ENCODE measurements around the gene PTGES3. TPM values are rescaled to one million over a fixed set of nuclear protein-coding genes. Genes with fewer than 3 reads are reported as not detected.

Gene PTGES3
- total RNA-seq, 4 donors from 2014 or later, result 50.6 to 95.7 (median 67.3) TPM

DNA sequence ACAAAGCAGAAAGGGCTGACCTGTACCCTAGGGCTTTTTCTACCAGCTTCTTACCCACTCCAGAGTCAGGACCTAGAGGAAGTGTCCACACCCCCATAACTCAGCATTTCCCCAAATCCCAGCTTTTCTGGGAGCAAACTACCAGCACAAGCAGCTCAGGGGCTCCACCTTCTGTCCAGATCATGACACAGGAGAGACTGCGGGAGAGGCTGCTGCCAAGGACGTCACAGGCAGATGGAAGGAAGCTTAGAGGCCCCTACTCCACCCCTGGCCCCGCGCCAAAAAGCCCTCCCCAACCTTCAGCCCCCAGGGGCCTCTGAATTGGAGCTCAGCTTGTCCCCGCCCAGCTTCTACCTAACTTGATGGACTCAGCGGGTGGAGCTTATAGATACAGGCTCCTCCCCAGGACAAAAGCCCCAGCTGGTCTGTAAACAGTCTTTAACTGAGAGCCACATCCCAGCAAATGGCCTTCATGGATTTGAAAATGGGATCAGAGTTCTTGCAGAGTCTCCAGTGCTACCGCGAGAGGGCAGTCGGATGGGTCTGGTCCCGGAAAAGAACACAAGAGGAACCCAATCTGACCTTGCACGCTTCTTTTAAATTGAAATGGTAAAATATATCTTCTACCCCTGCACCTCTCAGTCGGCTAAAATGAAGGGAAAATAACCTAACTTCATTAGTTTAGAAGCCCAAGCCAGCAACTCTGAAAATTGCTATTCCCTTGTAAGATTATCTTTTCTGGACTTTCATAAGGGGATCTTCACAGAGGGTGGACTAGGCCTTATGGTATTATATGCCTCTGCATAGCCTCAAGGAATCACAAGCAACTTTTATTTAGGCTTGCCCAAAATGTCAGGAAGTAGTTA lies 51.2 kb downstream of the PTGES3 start:
- peak overlapping the region; percentile 75 to 93 (median 79) for H3K4me3 ChIP-seq
- H3K4me1 ChIP-seq, result peaks cover 7 to 37% (median 22%) of the 10 kb centered on the region in 4 donors
- no peaks in the 10 kb centered on the region for H3K27me3 ChIP-seq
- H3K9me3 ChIP-seq, result no peaks in the 10 kb centered on the region
- DNase-seq, result peak; percentile 96 to 100 (median 99)
- peaks cover 0 to 45% (median 0%) of the 10 kb centered on the region in 3 donors for H3K36me3 ChIP-seq
- TF ChIP-seq, protein P1, sequence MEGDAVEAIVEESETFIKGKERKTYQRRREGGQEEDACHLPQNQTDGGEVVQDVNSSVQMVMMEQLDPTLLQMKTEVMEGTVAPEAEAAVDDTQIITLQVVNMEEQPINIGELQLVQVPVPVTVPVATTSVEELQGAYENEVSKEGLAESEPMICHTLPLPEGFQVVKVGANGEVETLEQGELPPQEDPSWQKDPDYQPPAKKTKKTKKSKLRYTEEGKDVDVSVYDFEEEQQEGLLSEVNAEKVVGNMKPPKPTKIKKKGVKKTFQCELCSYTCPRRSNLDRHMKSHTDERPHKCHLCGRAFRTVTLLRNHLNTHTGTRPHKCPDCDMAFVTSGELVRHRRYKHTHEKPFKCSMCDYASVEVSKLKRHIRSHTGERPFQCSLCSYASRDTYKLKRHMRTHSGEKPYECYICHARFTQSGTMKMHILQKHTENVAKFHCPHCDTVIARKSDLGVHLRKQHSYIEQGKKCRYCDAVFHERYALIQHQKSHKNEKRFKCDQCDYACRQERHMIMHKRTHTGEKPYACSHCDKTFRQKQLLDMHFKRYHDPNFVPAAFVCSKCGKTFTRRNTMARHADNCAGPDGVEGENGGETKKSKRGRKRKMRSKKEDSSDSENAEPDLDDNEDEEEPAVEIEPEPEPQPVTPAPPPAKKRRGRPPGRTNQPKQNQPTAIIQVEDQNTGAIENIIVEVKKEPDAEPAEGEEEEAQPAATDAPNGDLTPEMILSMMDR (IDR thresholded peaks at IDR 0.05), result peak; percentile 13 to 71 (median 60)
- peak in 1 of 2 donors; percentile 76 for TF ChIP-seq POLR2A (IDR thresholded peaks at IDR 0.05)
- H3K27ac ChIP-seq, result peak overlapping the region; percentile 92 to 99 (median 96)

DNA sequence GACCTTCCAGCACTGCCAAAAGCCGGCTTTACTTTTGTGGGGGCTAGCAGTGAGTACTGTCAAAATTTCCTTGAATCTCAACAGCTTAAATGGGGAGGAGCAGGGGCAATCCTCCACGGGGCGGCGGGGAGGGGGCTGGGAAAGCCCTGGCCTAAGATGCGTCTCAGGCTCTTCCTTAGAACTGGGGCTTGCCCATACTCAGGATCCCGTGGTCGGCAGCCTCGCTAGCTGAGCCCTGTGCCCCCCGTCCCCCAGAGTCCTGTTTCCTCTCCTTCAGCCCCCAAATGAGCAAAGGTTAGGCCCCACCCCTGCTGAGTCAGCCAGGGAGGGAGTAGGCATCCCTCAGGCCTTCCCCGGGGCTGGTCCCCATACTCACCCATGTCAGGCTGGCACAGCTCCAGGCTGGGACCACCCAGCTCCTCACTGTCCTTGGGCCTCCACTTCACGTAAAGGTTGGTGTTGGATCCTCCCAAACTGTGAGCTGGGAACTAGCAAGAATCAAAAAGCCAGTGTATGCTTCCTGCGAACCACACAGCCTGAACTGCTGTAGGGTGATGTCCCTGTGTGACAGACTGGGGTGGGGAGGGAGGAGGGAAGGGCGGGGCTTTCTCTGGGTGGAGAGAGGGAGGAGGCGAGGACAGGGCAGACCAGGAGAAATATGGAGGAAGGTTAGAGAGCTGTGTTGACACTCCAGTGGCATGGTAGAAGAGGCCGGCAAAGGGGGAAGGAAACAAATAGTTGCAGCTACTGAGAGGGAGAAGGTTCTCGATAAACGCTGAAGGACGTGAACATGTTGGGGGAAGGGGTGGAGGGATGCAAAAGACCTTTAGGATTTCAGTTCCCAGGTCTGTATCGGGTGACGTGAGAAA lies 52.0 kb downstream of the PTGES3 start:
- H3K27me3 ChIP-seq, result no peaks in the 10 kb centered on the region
- H3K4me1 ChIP-seq, result peaks cover 7 to 45% (median 28%) of the 10 kb centered on the region in 4 donors
- TF ChIP-seq, protein P1 (IDR thresholded peaks at IDR 0.05), result no peak
- peak; percentile 72 to 85 for TF ChIP-seq POLR2A (IDR thresholded peaks at IDR 0.05)
- peak; percentile 94 to 96 (median 95) for DNase-seq
- no peaks in the 10 kb centered on the region for H3K9me3 ChIP-seq
- peak overlapping the region; percentile 92 to 99 (median 96) for H3K27ac ChIP-seq
- peaks cover 0 to 37% (median 0%) of the 10 kb centered on the region in 3 donors for H3K36me3 ChIP-seq
- H3K4me3 ChIP-seq, result peak overlapping the region; percentile 75 to 93 (median 79)

DNA sequence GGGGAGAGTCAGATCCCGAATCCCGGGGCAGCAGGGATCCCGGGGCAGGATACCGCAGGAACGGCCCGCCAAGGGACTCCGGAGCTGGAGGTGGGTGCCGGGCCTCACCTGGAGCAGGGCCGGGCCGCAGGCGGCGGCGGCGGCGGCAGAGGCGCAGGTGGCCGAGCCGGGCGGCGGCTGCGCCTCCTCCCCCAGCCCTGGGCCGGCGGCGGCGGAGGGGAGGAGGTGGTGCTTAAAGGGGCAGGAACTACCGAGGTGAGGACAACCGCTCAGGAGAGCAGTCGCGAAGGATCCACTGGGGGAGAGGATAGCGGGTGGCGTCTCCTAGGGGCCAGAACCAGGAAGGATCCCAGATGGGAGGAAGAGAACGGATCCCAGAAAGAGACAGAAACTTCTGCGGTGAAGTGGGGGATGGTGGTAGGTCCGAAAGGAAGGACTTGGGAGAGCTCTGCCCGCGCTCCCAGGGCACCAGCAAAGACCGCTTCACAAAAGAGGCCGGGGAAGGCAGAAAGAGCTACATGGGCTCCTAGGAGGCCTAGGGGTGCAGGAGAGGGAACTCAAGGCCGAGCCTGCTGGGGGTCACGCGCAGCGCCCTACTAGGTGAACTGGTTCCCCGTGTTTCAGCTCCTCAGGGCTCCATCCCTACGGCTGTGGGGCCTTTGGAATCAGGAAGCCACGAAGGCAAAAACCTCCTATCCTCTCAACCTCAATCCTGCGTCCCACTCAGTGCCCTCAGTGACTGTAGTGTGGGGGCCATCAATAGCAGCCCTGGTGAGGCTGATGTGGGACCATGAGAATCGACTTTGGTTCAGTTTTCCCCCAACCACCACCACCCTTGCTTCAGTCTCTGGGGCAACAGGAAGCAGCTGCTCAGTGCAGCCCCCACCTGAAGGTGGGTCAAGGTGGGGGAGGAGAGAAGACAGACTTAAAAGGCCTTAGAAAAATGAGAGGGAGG lies 53.0 kb downstream of the PTGES3 start:
- DNase-seq, result peak; percentile 77 to 92 (median 92)
- no peaks in the 10 kb centered on the region for H3K9me3 ChIP-seq
- H3K4me1 ChIP-seq, result peaks cover 7 to 53% (median 33%) of the 10 kb centered on the region in 4 donors
- H3K27ac ChIP-seq, result peak overlapping the region; percentile 92 to 99 (median 96)
- peaks cover 0 to 28% (median 0%) of the 10 kb centered on the region in 3 donors for H3K36me3 ChIP-seq
- H3K4me3 ChIP-seq, result peak overlapping the region; percentile 75 to 93 (median 79)
- H3K27me3 ChIP-seq, result no peaks in the 10 kb centered on the region
- TF ChIP-seq POLR2A (IDR thresholded peaks at IDR 0.05), result peak; percentile 89 to 92
- TF ChIP-seq, protein P1 (IDR thresholded peaks at IDR 0.05), result peak in 5 of 6 experiments; percentile 14 to 61 (median 59)

DNA sequence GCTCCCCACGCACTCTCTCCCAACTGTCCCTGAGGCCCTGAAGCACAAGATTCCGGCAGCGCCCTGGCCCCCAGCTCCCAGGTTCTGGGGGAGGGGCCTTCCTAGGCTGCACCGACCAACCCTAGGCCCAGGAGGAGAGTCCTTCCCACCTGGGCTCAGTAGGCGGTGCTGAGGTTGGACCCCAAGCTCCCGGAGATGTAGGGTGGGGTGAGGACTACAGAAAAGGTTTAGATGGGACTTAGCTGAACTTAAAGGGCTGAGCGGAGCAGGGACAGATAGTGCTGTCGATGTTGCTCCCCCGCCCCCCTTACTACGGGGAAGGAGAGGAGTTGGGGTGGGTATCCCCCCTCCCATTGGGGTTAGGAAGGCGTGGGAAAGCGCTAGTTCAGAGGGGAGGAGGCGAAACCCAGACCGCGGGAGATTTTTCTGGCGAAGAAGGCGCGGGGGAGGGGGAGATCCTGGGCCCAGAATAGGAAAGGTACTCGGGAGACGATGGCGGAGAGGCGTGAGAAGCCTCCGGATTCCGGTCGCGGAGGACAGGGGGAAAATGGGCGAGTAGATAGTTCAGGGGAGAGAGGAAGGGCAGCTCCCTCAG lies 53.7 kb downstream of the PTGES3 start:
- Histone ChIP-seq H3K27ac (peak overlapping the region; percentile 92 to 99 (median 96)), H3K9me3 (no peaks in the 10 kb centered on the region), H3K4me3 (peak overlapping the region; percentile 75 to 93 (median 79)), H3K4me1 (peaks cover 7 to 53% (median 33%) of the 10 kb centered on the region in 4 donors), H3K36me3 (peaks cover 0 to 20% (median 0%) of the 10 kb centered on the region in 3 donors), H3K27me3 (no peaks in the 10 kb centered on the region)
- TF ChIP-seq, protein P1 (IDR thresholded peaks at IDR 0.05), result no peak
- peak in 1 of 2 donors; percentile 34 for TF ChIP-seq POLR2A (IDR thresholded peaks at IDR 0.05)
- peak; percentile 46 to 73 (median 71) for DNase-seq
